Activated CD8-positive, alpha-beta memory T cell treated with anti-CD3 and anti-CD28 coated beads, Interleukin-2, amount 50 U/mL, for 24 hours (primary cell): ENCODE results near the gene C21orf58.

Source experiments
- DNase-seq: peaks from one replicate; pipeline ENCODE4 v3.0.0-alpha.2; 2020; ENCODE audit errors: extremely low read depth

Gene C21orf58

GRCh38 chr21:46354046-46354445, 30.4 kb upstream of the C21orf58 start:
- no peak for DNase-seq

- DNase-seq: no peak
These were observed 29.2 kb upstream of the C21orf58 start for GRCh38 chr21:46352913-46353312.

DNA sequence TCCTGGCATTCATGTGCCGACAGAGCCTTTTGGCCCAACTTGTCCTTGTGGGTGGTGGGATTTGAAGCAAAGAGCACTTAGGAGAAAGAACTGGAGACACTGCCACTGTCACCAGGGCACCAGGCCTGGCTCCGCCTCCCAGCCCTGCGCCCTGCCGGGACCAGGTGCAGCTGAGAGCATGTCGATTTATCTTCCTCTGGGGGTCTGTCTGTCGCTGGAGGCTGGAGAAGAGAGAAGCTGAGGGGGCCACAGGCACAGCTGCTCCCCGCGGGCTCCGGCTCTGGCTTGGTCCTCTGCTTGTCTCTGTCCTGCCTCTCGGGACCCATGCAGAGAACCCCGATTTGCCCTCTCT, 28.5 kb upstream of the C21orf58 start:
- no peak for DNase-seq

GRCh38 chr21:46351476-46352163, 27.9 kb upstream of the C21orf58 start:
- no peak for DNase-seq

- DNase-seq: no peak
These were observed 27.3 kb upstream of the C21orf58 start for GRCh38 chr21:46350981-46351380.

GRCh38 chr21:46350571-46350970, 26.9 kb upstream of the C21orf58 start:
- DNase-seq: no peak

DNA sequence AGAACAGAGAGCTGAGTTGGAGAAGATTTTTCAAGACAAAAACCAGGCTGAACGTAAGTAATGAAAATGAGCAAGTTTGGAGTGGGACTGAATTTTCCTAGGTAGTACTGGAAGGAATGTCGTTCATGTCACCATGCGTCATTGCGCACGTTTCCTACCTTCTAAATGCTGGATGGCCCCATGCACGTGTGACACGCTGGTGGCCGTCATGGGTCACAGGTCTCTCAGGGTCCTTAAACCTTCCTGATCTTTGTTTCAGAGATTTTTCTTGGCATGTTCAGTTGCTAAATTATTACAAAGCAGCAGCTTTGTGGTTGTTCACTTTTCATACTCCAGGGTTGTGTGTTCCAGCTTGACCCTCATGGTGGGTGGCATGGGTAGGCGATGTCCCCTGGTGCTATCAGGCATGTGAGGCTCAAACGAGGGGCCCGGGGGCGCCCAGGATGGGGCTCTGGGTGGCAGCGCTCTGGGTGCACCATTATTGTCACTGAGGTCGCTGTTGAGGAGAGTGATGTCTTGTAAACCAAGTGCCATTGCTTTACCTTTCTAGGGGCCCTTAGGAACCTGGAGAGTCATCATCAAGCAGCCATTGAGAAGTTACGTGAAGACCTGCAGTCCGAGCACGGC, 25.6 kb upstream of the C21orf58 start:
- DNase-seq: no peak

DNA sequence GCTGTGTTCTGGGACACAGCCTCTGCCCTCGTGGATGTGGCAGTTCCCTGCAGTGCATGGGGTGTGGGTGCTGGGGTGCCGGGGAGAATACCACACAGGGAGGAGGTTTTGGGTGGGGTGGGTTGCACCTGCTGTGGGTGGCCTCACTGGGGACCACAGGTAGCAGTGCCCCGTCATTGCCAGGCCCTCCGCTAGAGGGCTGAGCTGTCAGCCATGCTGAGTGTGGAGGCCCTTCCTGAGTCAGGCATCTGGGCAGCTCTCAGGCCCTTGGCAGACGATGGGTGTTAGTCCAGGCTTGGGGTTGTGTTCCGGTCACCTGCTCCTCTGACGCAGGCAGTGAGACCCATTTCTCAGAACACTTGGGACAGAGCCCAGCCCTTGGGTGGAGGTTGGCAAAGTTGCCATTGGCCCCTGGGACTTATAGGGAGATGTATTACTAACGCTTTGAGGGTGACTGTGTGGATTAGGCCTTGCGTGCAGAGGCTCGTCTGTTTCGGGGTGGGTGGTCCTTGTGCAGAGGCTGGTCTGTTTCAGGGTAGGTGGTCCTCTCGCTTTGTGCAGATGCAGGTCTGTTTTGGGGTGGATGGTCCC, 24.2 kb upstream of the C21orf58 start:
- DNase-seq: no peak

- no peak for DNase-seq
These were observed 23.5 kb upstream of the C21orf58 start for GRCh38 chr21:46347203-46347550.

GRCh38 chr21:46346296-46347202, 22.9 kb upstream of the C21orf58 start:
- no peak for DNase-seq

- no peak for DNase-seq
These were observed 22.2 kb upstream of the C21orf58 start for GRCh38 chr21:46345861-46346260.

GRCh38 chr21:46344219-46344915, 20.7 kb upstream of the C21orf58 start:
- DNase-seq: no peak

DNA sequence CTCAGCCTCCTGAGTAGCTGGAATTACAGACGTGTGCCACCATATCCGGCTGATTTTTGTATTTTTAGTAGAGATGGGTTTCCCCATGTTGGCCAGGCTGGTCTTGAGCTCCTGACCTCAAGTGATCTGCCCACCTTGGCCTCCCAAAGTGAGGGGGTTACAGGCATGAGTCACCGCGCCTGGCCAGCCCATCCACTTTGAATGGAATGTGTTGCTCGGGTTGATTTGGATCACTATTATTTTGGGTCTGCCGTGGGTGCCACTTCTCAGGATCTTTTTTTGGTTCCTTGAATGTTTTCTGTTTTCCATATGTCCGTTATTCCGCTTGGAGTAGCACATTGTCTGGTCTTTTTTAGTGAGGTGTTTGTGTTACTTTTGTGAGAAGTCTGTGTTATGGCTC, 17.3 kb upstream of the C21orf58 start:
- no peak for DNase-seq

DNA sequence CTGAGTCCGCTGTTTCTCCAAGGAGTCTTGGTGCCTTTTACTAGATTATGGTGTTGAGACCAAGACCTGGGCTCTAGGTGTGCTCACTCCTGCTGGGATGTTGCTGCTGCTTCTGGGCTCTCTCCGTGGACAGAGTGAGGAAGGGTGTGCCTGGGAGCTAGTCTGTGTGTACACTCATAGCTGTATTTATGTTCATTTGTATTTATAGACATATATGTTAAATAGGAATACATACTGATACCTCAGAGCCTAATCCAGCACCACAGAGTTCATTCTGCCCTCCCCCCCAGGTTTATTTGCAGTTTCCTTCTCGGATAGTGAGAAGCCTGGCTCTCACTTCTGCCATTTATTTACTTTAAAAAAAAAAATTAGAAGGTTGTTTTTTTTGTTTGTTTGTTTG, 12.9 kb upstream of the C21orf58 start:
- DNase-seq: no peak

DNA sequence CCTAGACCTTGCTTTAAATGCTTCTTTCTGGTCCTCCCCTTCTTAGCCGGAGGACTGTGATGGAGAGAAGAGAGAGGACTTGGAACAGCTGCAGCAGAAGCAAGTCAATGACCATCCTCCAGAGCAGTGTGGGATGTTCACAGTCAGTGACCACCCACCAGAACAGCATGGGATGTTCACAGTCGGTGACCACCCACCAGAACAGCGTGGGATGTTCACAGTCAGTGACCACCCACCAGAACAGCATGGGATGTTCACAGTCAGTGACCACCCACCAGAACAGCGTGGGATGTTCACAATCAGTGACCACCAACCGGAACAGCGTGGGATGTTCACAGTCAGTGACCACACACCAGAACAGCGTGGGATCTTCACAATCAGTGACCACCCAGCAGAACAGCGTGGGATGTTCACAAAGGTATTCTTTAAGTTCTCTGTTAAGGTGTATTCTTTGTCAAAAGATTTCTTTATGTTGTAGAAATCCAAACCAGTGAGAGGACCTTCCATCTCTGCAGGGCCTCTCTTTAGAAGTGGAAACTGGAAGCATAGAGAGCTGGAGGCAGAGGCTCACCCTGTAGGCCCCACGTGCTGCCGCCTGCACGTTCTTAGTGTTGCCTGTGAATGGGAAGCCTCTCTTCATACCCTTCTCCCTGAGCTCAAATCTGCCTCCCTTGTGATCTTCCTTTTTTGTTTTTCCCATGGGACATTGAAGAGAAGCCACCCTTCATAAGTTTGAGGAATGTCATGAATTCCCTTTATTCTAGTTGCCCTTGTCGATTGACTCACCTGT, 10.9 kb upstream of the C21orf58 start:
- no peak for DNase-seq

DNA sequence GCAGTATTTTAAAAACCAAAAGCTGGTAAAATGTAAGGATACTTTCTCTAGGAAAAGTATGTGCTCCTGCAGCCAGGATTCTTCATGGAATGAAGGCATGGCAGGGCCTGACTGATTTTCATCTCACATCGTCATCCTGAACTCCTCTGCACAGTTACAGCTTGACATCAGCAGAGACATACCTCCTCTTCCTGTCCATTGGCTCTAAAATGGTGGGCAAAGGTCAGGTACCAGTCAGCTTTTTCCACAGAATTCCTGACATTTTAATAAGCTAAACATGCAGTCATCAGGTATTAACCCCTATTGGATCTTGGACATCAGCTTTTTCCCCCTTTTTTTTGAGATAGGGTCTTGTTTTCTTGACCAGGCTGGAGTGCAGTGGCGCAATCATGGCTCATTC, 6.1 kb upstream of the C21orf58 start:
- DNase-seq: no peak

GRCh38 chr21:46328151-46328550, 4.5 kb upstream of the C21orf58 start:
- no peak for DNase-seq

DNA sequence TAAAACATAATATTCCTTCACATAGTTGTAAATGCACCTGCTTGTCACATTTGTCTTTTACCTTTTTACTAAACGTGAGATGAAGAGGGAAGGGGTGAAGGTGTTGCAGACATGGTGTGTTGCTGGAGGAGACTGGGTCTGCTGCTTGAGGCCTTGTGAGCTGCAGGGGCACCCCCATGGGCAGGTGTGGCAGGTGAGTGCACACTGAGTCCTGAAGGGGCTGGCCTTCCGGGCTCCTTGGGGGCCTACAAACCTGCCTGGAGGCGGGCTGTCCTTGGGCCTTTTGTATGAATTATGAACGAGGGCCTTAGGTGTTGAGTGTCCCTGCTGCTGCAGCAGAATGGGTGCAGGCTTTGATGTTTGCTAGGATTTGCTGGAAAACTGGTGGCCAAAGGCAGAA, 4.0 kb upstream of the C21orf58 start:
- no peak for DNase-seq

DNA sequence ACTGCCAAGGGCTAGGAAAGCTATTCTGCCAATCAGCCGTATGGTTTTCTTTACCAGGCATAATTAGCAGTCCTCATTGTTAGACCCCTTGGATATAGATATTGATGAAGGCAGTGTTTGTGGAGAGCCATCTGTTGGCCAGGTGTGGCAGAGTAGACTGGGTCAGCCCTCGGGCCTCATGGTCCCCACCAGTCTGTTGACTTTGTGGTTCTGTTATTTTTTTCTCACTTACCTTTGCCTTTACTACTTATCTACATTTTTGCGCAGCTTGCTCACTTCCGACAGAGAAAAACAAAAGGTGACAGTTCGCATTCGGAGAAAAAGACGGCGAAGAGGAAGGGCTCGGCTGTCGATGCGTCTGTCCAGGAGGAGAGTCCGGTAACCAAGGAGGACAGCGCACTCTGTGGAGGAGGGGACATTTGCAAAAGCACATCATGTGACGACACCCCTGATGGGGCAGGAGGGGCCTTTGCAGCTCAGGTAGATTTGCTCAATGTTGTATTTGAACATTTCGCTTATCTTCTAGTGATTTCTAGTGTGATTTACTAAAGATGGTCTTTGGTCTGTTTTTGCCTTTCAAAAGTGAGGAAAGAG, 2.5 kb upstream of the C21orf58 start:
- no peak for DNase-seq

DNA sequence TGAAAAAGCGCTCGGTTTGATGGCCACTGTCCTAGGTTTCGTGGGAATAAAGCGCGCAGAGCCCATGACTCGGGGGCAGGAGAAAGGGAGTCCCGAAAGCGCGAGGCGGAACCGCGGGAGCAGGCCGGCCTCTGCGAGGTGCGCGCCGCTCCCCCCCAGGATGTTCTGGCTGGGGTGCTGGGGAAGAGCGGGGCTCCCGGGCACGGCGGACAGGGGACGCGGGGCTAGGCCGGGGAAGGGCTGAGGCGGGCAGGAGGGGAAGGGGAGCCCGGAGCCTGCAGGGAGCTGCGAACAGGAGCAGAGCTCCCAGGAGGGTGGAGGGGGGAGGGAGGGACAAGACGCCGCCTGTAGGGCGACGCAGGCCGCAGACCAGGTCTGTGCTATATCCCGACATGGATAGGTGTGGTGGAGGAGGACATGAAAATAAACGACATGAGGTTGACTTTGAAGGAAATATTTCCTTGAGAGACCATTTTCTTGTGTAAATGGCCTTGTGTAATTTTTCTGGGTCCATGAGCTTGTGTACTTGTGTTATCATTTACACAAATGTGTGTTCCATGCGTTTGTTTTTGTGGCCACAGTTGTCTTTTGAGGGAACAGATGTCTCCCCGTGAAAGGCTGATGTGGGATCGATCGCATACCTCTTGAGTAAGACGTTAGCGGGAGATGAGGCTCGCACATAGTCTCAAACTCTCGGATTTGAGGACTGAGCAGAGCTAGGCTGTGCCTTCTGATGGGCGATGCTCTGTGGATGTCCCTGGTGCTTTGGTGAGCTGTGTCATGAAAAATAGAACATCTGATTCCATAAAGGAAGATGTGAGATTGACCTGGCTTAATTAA, 1.6 kb upstream of the C21orf58 start:
- DNase-seq: no peak
